ENCODE results near the gene EP400.
"Not testable (repeated sequence)": the region's sequence is repeated elsewhere in the genome, so short reads cannot be mapped to it uniquely, and the experiment has no call there.

Gene EP400

GRCh38 chr12:132099739-132100138 is 150.0 kb downstream of the EP400 start:
- DNase-seq = no peak

- DNase-seq = no peak
These were observed 150.7 kb downstream of the EP400 start for GRCh38 chr12:132100306-132101065.

GRCh38 chr12:132102297-132102696 is 152.6 kb downstream of the EP400 start:
- no peak for DNase-seq

- DNase-seq = not testable (repeated sequence)
These were observed 153.3 kb downstream of the EP400 start for GRCh38 chr12:132103072-132103471.

- DNase-seq = no peak
These were observed 154.0 kb downstream of the EP400 start for GRCh38 chr12:132103542-132104308.

- DNase-seq = no peak
These were observed 155.7 kb downstream of the EP400 start for GRCh38 chr12:132105467-132105866.

- no peak for DNase-seq
These were observed 157.2 kb downstream of the EP400 start for GRCh38 chr12:132106921-132107320.

- DNase-seq = no peak
These were observed 158.6 kb downstream of the EP400 start for GRCh38 chr12:132108211-132108832.

- DNase-seq = no peak
These were observed 160.0 kb downstream of the EP400 start for GRCh38 chr12:132109741-132110140.

GRCh38 chr12:132110677-132111076 is 160.9 kb downstream of the EP400 start:
- DNase-seq = no peak

GRCh38 chr12:132111654-132112304 is 162.0 kb downstream of the EP400 start:
- DNase-seq = no peak

- DNase-seq = no peak
These were observed 164.9 kb downstream of the EP400 start for GRCh38 chr12:132114667-132115066.

GRCh38 chr12:132115500-132115899 is 165.8 kb downstream of the EP400 start:
- DNase-seq = no peak

- DNase-seq = no peak
These were observed 167.2 kb downstream of the EP400 start for GRCh38 chr12:132116709-132117557.

- DNase-seq = no peak
These were observed 167.8 kb downstream of the EP400 start for GRCh38 chr12:132117558-132117875.

- no peak for DNase-seq
These were observed 169.1 kb downstream of the EP400 start for GRCh38 chr12:132118876-132119275.

- DNase-seq = no peak
These were observed 171.5 kb downstream of the EP400 start for GRCh38 chr12:132121283-132121682.

GRCh38 chr12:132123970-132124765 is 174.4 kb downstream of the EP400 start:
- no peak for DNase-seq

GRCh38 chr12:132124766-132125425 is 175.2 kb downstream of the EP400 start:
- no peak for DNase-seq

GRCh38 chr12:132125736-132126135 is 176.0 kb downstream of the EP400 start:
- no peak for DNase-seq

GRCh38 chr12:132127041-132127440 is 177.3 kb downstream of the EP400 start:
- no peak for DNase-seq
